PFSK-1 (cell line): Measurements from ENCODE around the gene CITED2.

Source experiments
- FOXP2 ChIP-seq: optimal IDR thresholded peaks from 2 replicates; pipeline ENCODE3; 2011; ENCODE audit warnings: borderline replicate concordance, control low read depth, inconsistent platforms; ENCODE audit not compliant: insufficient read depth; ENCODE audit errors: extremely low read length, extremely low read depth
- POLR2AphosphoS5 ChIP-seq: IDR thresholded peaks from 2 replicates; pipeline ENCODE4 v1.6.1; 2012; ENCODE audit warnings: low read depth, mild to moderate bottlenecking, control low read depth, low read length, moderate library complexity
- REST ChIP-seq, 2 experiments: IDR thresholded peaks; 2 replicates each; pipeline versions ENCODE4 v1.6.1 to v1.8.0; 2011 to 2012; ENCODE audit warnings: low read depth in 2 of 2, low read length in 2 of 2, control low read depth in 1 of 2, inconsistent platforms in 1 of 2, mild to moderate bottlenecking in 1 of 2, moderate library complexity in 1 of 2; ENCODE audit not compliant: insufficient read depth in 1 of 2
- SIN3A ChIP-seq: IDR thresholded peaks from 2 replicates; pipeline ENCODE4 v1.6.1; 2012; ENCODE audit warnings: mild to moderate bottlenecking, low read length, moderate library complexity, borderline replicate concordance; ENCODE audit not compliant: insufficient read depth
- TAF1 ChIP-seq: IDR thresholded peaks from 2 replicates; pipeline ENCODE4 v1.6.1; 2012; ENCODE audit warnings: low read length, control low read depth, borderline replicate concordance; ENCODE audit not compliant: insufficient read depth

- TF ChIP-seq TAF1 (no peak), SIN3A (no peak), FOXP2 (no peak), POLR2AphosphoS5 (no peak), REST (IDR thresholded peaks at IDR 0.05; ENCODE audit: insufficient read depth in 1 of 2, low read depth in 2 of 2, low read length in 2 of 2) (no peak)
Measured at GRCh38 chr6:139423037-139423703, 48.7 kb upstream of the CITED2 start.
